ENCODE data around the gene LIMA1. TPM values are rescaled to one million over a fixed set of nuclear protein-coding genes. Genes with fewer than 3 reads are reported as not detected.

The LIMA1 gene
- polyA plus RNA-seq, 1 donor from 2014 or later = 4.4 TPM

GRCh38 chr12:50181691-50182090 is 101.6 kb downstream of the LIMA1 start:
- H3K27ac ChIP-seq (ENCODE audit: low read length) = no peak overlapping the region
- H3K79me2 ChIP-seq (replicated peaks; ENCODE audit: insufficient read depth, low read length) = no peaks in the 10 kb centered on the region
- H3K9ac ChIP-seq (ENCODE audit: low read length) = no peak overlapping the region
- H3K36me3 ChIP-seq (ENCODE audit: insufficient read depth, low read length) = no peaks in the 10 kb centered on the region
- H3K4me3 ChIP-seq (ENCODE audit: low read length) = no peak overlapping the region
- H3K9me3 ChIP-seq (ENCODE audit: low read length) = no peaks in the 10 kb centered on the region
- TF ChIP-seq MXI1 (conservative IDR thresholded peaks at IDR 0.05; ENCODE audit: poor library complexity, severe bottlenecking) (no peak), REST (IDR thresholded peaks at IDR 0.05; ENCODE audit: borderline replicate concordance) (no peak), EP300 (conservative IDR thresholded peaks at IDR 0.05; ENCODE audit: poor library complexity, severe bottlenecking) (no peak), RAD21 (conservative IDR thresholded peaks at IDR 0.05) (no peak), EZH2 (IDR thresholded peaks at IDR 0.05; ENCODE audit: borderline replicate concordance, insufficient read depth, low read length, poor library complexity, severe bottlenecking) (no peak), TAF1 (IDR thresholded peaks at IDR 0.05; ENCODE audit: low read depth) (no peak), POLR2AphosphoS5 (IDR thresholded peaks at IDR 0.05) (no peak), CTCF (IDR thresholded peaks at IDR 0.05; ENCODE audit: poor library complexity, severe bottlenecking) (no peak), SMC3 (conservative IDR thresholded peaks at IDR 0.05; ENCODE audit: poor library complexity) (no peak)
- H3K4me2 ChIP-seq (ENCODE audit: low read length) = no peak overlapping the region
- H3K9me2 ChIP-seq (ENCODE audit: insufficient read depth, low read length) = no peaks in the 10 kb centered on the region
- H2AFZ ChIP-seq (ENCODE audit: low read depth, low read length) = no peak overlapping the region
- H3F3A ChIP-seq (ENCODE audit: insufficient read depth, low read length, poor library complexity, severe bottlenecking) = no peaks in the 10 kb centered on the region
- no peaks in the 10 kb centered on the region for H3K27me3 ChIP-seq (ENCODE audit: insufficient read depth, low read depth, low read length)
- no peaks in the 10 kb centered on the region for H4K20me1 ChIP-seq (ENCODE audit: insufficient read depth)

- Histone ChIP-seq H3K4me3 (ENCODE audit: low read length) (no peak overlapping the region), H3K36me3 (ENCODE audit: insufficient read depth, low read length) (no peaks in the 10 kb centered on the region), H2AFZ (ENCODE audit: low read depth, low read length) (no peak overlapping the region), H3K27ac (ENCODE audit: low read length) (no peak overlapping the region), H3K79me2 (replicated peaks; ENCODE audit: insufficient read depth, low read length) (no peaks in the 10 kb centered on the region), H3K9me2 (ENCODE audit: insufficient read depth, low read length) (no peaks in the 10 kb centered on the region), H3K4me2 (ENCODE audit: low read length) (no peak overlapping the region), H3K9ac (ENCODE audit: low read length) (no peak overlapping the region), H3F3A (ENCODE audit: insufficient read depth, low read length, poor library complexity, severe bottlenecking) (no peaks in the 10 kb centered on the region), H4K20me1 (ENCODE audit: insufficient read depth) (no peaks in the 10 kb centered on the region), H3K27me3 (ENCODE audit: insufficient read depth, low read depth, low read length) (no peaks in the 10 kb centered on the region), H3K9me3 (ENCODE audit: low read length) (no peaks in the 10 kb centered on the region)
- no peak for TF ChIP-seq MXI1 (conservative IDR thresholded peaks at IDR 0.05; ENCODE audit: poor library complexity, severe bottlenecking)
- TF ChIP-seq EP300 (conservative IDR thresholded peaks at IDR 0.05; ENCODE audit: poor library complexity, severe bottlenecking) = no peak
- no peak for TF ChIP-seq POLR2AphosphoS5 (IDR thresholded peaks at IDR 0.05)
- no peak for TF ChIP-seq EZH2 (IDR thresholded peaks at IDR 0.05; ENCODE audit: borderline replicate concordance, insufficient read depth, low read length, poor library complexity, severe bottlenecking)
These were observed 107.6 kb downstream of the LIMA1 start for GRCh38 chr12:50175716-50176026.

Data from neural cell (in vitro differentiated cells).